ENCODE measurements around the gene OSBPL5. TPM values are rescaled to one million over a fixed set of nuclear protein-coding genes. Genes with fewer than 3 reads are reported as not detected.
"Not testable (repeated sequence)": the region's sequence is repeated elsewhere in the genome, so short reads cannot be mapped to it uniquely, and the experiment has no call there.

The OSBPL5 gene
- total RNA-seq, 1 donor from 2014 or later, result 88.4 TPM

DNA sequence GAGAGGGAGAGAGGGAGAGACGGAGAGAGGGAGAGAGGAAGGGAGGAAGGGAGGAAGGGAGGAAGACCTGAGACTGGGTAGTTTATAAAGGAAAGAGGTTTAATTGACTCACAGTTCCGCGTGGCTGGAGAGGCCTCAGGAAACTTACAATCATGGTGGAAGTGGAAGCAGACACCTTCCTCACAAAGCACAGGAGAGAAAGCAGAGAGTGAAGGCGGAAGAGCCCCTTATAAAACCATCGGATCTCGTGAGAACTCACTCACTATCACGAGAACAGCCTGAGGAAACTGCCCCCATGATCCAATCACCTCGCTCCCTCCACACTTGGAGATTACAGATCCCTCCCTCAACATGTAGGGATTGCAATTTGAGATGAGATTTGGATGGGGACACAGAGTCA lies 95.7 kb downstream of the OSBPL5 start:
- no peaks in the 10 kb centered on the region for H3K4me1 ChIP-seq
- no peaks in the 10 kb centered on the region for H3K9me3 ChIP-seq
- H3K36me3 ChIP-seq, result no peaks in the 10 kb centered on the region
- intact Hi-C loops (cut with DNase I), result no loop called here
- TF ChIP-seq POLR2A (IDR thresholded peaks at IDR 0.05), result no peak
- TF ChIP-seq, protein P1, sequence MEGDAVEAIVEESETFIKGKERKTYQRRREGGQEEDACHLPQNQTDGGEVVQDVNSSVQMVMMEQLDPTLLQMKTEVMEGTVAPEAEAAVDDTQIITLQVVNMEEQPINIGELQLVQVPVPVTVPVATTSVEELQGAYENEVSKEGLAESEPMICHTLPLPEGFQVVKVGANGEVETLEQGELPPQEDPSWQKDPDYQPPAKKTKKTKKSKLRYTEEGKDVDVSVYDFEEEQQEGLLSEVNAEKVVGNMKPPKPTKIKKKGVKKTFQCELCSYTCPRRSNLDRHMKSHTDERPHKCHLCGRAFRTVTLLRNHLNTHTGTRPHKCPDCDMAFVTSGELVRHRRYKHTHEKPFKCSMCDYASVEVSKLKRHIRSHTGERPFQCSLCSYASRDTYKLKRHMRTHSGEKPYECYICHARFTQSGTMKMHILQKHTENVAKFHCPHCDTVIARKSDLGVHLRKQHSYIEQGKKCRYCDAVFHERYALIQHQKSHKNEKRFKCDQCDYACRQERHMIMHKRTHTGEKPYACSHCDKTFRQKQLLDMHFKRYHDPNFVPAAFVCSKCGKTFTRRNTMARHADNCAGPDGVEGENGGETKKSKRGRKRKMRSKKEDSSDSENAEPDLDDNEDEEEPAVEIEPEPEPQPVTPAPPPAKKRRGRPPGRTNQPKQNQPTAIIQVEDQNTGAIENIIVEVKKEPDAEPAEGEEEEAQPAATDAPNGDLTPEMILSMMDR (IDR thresholded peaks at IDR 0.05), result no peak
- TF ChIP-seq POLR2AphosphoS5 (IDR thresholded peaks at IDR 0.05; ENCODE audit: insufficient read depth in 1 of 2, low read depth in 1 of 2), result no peak
- no peaks in the 10 kb centered on the region for H3K27me3 ChIP-seq
- no peak overlapping the region for H3K27ac ChIP-seq
- H3K4me3 ChIP-seq, result no peak overlapping the region
- no peak for DNase-seq (ENCODE audit: extremely low spot score in 2 of 2)

DNA sequence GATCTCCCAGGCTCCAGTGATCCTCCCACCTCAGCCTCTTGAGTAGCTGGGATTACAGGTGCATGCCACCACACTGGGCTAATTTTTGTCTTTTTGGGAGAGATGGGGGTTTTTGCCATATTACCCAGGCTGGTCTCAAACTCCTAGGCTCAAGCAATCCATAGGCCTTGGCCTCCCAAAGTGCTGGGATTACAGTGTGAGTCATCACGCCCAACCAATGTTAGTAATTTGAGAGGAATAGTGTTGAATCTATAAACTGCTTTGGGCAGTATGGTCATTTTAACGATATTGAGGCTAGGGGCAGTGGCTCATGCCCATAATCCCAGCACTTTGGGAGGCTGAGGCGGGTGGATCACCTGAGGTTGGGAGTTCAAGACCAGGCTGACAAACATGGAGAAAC lies 98.8 kb downstream of the OSBPL5 start:
- H3K9me3 ChIP-seq; H3K4me3 ChIP-seq; intact Hi-C loops (cut with DNase I); DNase-seq (ENCODE audit: extremely low spot score in 2 of 2); H3K36me3 ChIP-seq; H3K27me3 ChIP-seq; H3K27ac ChIP-seq; H3K4me1 ChIP-seq: not testable (repeated sequence)

DNA sequence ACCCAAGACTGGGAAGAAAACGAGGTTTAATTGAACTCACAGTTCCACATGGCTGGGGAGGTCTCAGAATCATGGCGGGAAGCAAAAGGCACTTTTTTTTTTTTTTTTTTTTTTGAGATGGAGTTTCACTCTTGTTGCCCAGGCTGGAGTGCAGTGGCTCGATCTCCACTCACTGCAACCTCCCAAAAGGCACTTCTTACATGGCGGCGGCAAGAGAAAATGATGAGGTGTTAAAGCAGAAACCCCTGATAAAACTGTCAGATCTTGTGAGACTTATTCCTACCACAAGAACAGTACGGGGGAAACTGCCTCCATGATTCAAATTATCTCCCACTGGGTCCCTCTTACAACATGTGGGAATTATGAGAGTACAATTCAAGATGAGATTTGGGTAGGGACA lies 100.4 kb downstream of the OSBPL5 start:
- intact Hi-C loops (cut with DNase I); DNase-seq (ENCODE audit: extremely low spot score in 2 of 2); H3K4me1 ChIP-seq; H3K27me3 ChIP-seq; H3K36me3 ChIP-seq; H3K27ac ChIP-seq; H3K4me3 ChIP-seq; H3K9me3 ChIP-seq: not testable (repeated sequence)

DNA sequence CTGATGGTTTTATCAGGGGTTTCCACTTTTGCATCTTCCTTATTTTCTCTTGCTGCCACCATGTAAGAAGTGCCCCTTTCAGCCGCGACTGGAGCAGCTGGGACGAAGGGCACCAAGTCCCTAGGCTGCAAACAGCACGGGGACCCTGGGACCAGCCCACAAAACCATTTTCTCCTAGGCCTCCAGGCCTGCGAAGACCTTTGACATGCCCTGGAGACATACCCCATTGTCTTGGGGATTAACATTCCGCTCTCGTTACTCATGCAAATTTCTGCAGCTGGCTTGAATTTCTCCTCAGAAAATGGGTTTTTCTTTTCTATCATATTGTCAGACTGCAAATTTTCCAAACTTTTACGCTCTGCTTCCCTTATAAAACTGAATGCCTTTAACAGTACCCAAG lies 101.2 kb downstream of the OSBPL5 start:
- H3K9me3 ChIP-seq; DNase-seq (ENCODE audit: extremely low spot score in 2 of 2); H3K36me3 ChIP-seq; H3K27ac ChIP-seq; H3K4me3 ChIP-seq; intact Hi-C loops (cut with DNase I); H3K27me3 ChIP-seq; H3K4me1 ChIP-seq: not testable (repeated sequence)

DNA sequence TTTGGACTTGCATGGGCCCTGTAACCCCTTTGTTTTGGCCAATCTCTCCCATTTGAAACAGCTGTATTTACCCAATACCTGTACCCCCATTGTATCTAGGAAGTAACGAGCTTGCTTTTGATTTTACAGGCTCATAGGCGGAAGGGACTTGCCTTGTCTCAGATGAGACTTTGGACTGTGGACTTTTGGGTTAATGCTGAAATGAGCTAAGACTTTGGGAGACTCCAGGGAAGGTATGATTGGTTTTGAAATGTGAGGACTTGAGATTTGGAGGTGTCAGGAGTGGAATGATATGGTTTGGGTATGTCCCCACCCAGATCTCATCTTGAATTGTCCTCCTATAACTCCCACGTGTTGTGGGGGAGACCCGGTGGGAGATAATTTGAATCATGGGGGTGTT lies 101.7 kb downstream of the OSBPL5 start:
- H3K27me3 ChIP-seq; DNase-seq (ENCODE audit: extremely low spot score in 2 of 2); intact Hi-C loops (cut with DNase I); H3K4me3 ChIP-seq; H3K27ac ChIP-seq; H3K4me1 ChIP-seq; H3K9me3 ChIP-seq; H3K36me3 ChIP-seq: not testable (repeated sequence)

DNA sequence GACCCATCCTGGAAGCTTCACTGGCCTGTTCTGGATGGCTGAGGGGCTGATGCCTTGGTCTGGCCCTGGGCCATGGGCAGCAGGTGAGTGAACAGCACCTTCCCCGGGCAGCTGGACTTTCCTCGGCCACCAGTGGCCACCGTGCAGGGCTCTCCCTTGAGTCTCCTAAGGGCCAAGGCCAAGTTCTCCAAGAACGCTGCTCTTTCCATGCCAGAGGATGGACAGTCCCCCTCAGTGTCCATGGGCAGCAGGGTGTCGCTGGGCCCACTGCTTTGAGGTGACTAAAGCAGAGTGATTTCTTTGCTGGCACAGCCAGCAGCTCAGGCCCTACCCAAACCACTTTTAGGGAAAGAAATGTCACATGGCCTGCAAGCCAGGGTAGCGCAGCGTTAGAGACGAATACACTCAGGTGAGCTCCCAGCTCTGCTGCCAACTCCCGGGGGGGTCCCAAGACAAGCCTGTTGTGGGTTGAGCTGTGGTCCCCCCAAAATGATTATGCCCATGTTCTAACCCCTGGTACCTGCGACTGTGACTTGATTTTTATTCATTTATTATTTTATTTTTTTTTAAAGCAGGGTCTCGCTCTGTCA lies 104.6 kb downstream of the OSBPL5 start:
- H3K4me3 ChIP-seq, result no peak overlapping the region
- H3K4me1 ChIP-seq, result peaks cover 18% of the 10 kb centered on the region
- intact Hi-C loops (cut with DNase I), result no loop called here
- no peaks in the 10 kb centered on the region for H3K9me3 ChIP-seq
- no peak for DNase-seq (ENCODE audit: extremely low spot score in 2 of 2)
- no peak for TF ChIP-seq POLR2A (IDR thresholded peaks at IDR 0.05)
- no peak for TF ChIP-seq POLR2AphosphoS5 (IDR thresholded peaks at IDR 0.05; ENCODE audit: insufficient read depth in 1 of 2, low read depth in 1 of 2)
- TF ChIP-seq, protein P1 (IDR thresholded peaks at IDR 0.05), result no peak
- H3K27ac ChIP-seq, result no peak overlapping the region
- no peaks in the 10 kb centered on the region for H3K36me3 ChIP-seq
- no peaks in the 10 kb centered on the region for H3K27me3 ChIP-seq

DNA sequence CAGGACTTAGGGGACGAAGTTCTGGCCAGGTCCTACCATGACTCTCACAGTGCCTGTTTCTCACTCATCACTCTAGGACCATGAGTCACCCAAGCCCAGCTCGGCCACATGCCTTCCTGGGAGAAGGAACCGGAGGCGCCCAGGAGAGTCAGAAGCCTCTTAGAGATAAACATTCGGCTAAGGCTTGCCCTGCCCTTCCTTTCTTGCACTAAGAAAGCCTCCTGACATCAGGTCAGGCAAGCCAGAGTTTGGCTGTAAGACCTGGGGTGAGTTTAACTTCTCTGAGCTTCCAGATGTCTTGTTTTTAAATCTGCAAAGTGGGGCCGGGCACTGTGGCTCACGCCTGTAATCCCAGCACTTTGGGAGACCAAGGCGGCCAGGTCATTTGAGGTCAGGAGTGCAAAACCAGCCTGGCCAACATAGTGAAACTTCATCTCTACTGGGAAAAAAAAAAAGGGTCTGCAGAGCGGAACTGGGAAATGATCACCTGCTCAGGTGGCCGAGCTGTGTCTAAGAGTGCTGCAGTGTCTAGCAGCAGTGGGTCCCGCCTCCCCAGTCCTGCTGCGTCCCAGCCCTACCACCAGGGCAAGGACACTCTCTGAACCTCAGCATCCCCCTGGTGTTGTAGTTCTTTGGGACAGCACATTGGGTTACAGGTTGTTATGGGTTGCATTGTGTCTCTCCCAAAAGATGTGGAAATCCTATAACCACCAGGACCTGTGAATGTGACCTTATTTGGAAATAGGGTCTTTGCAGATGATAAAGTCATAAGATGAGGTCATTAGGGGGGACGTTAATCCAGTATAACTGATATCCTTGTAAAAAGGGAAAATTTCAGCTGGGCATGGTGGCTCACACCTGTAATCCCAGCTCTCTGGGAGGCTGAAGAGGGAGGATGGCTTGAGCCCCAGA lies 106.1 kb downstream of the OSBPL5 start:
- H3K27ac ChIP-seq, result peak overlapping the region; percentile 10
- H3K4me3 ChIP-seq, result no peak overlapping the region
- no peaks in the 10 kb centered on the region for H3K27me3 ChIP-seq
- H3K4me1 ChIP-seq, result peaks cover 24% of the 10 kb centered on the region
- H3K9me3 ChIP-seq, result no peaks in the 10 kb centered on the region
- TF ChIP-seq POLR2A (IDR thresholded peaks at IDR 0.05) (no peak), POLR2AphosphoS5 (IDR thresholded peaks at IDR 0.05; ENCODE audit: insufficient read depth in 1 of 2, low read depth in 1 of 2) (peak in 1 of 2 donors; percentile 59)
- intact Hi-C loops (cut with DNase I), result no loop called here
- no peaks in the 10 kb centered on the region for H3K36me3 ChIP-seq
- no peak for DNase-seq (ENCODE audit: extremely low spot score in 2 of 2)
